Transverse colon (tissue), 4 donors: ENCODE results near the gene EMP2.
"Not testable (repeated sequence)": the region's sequence is repeated elsewhere in the genome, so short reads cannot be mapped to it uniquely, and the experiment has no call there.

Source experiments
- CTCF ChIP-seq, 5 experiments: fragments of 200-600 bp in 3 of 5; fragments of 450-650 bp in 2 of 5; sonication (generic) in 3 of 5; IDR thresholded peaks; 1 replicate in 2 of 5; 2 replicates in 3 of 5; pipeline ENCODE4 v1.5.1; 2016 to 2017; ENCODE audit warnings: antibody characterized with exemption in 5 of 5, inconsistent platforms in 3 of 5, mild to moderate bottlenecking in 2 of 5, moderate library complexity in 1 of 5
- EP300 ChIP-seq: sonication (generic); formaldehyde crosslinking; IDR thresholded peaks from one replicate; pipeline ENCODE4 v1.6.1; 2017; ENCODE audit warnings: antibody characterized with exemption, low read depth
- POLR2AphosphoS5 ChIP-seq, 3 donors: sonication (generic); formaldehyde crosslinking; IDR thresholded peaks; one replicate each; pipeline ENCODE4 v1.6.1; 2016; ENCODE audit warnings: antibody characterized with exemption in 3 of 3

- TF ChIP-seq POLR2AphosphoS5 (IDR thresholded peaks at IDR 0.05); CTCF (IDR thresholded peaks at IDR 0.05); EP300: not testable (repeated sequence)
Observed at GRCh38 chr16:10559792-10560191, 20.6 kb downstream of the EMP2 start.
